Activated T-cell treated with anti-CD3 and anti-CD28 coated beads for 24 hours (primary cell): ENCODE measurements around the gene CCDC152.
"Not testable (repeated sequence)": the region's sequence is repeated elsewhere in the genome, so short reads cannot be mapped to it uniquely, and the experiment has no call there.

ENCODE experiments used
- DNase-seq: peaks from one replicate; pipeline ENCODE4 v3.0.0-alpha.2; 2020; ENCODE audit warnings: low read depth

CCDC152 gene

DNA sequence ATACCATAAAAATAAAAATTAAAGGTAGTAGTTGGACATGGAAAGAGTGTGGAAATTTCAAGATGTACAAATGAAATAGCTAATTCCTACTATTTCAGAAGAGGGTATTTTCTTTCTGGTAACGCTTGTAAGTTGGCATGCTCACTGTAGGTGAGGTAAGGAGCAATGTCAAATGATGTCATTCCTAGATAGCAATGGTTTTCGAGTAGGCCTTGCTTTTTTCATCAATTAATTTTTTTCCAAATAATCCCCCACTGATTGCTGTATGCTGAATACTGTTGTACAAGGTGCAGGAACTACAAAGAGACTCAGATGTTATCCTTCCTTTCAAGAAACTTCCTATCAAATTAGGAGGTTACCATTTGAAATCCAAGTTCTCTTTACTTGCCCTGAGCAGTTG lies 56.0 kb downstream of the CCDC152 start:
- DNase-seq, result no peak

DNA sequence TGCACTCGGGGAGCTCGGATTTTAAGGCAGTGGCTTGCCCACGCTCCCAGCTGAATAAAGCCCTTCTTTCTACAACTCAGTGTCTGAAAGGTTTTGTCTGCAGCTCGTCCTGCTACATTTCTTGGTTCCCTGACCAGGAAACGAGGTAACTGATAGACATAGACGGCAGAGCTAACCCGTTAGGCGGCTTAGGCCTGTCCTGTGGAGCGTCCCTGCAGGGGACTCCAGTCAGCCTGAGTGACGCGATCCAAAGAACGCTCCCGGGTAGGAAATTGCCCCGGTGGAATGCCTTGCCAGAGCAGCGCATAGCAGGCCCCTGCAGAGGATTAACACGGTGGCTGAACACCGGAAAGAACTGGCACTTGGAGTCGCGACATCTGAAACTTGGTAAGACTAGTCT lies 56.9 kb downstream of the CCDC152 start:
- DNase-seq, result no peak

DNA sequence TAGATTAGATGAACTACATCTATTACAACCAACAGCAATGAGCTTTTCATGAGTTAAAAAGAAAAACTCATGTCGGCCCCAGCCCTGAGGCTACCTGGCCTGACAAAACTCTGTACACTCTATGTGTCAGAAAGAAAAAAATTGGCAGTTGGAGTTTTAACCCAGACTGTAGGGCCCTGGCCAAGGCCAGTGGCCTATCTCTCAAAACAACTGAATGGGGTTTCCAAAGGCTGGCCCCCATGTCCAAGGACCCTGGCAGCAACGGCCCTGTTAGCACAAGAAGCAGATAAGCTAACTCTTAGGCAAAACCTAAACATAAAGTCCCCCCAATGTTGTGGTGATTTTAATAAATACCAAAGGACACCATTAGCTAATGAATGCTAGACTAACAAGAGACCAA lies 59.9 kb downstream of the CCDC152 start:
- DNase-seq, result not testable (repeated sequence)

DNA sequence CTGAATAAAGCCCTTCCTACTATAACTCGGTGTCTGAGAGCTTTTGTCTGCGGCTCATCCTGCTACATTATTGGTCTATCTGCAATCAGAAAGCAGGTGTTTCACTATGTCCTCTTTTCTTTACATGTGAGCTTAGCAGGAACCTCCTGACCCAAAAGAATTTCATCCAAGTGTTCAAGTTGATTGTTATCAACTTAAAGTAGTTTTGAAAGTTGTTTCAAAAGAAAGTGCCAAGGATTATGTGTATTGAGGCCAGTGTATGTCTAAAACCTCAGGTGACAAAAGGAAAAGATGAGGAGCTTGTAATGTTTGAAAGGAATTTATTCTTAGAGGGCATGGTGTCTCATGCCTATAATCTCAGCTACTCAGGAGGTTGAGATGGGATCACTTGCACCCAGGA lies 63.1 kb downstream of the CCDC152 start:
- no peak for DNase-seq

DNA sequence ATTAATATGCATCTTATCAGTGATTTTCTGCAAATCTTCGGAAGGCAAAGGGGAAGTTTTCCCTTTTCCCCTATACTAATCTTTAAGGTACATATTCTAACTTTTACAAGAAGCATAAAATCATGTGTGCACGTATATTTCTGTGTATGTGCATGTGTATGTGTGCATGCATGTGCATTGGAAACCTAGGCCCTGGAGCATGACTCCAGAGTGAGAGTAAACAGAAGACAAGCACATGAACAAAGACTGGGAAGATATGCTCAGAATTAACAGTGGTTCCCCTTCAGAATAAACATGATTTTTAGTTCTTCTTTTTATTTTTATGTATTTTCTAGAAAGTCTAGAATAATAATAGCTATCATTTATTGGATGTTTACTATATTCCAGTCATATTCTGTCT lies 65.9 kb downstream of the CCDC152 start:
- no peak for DNase-seq

DNA sequence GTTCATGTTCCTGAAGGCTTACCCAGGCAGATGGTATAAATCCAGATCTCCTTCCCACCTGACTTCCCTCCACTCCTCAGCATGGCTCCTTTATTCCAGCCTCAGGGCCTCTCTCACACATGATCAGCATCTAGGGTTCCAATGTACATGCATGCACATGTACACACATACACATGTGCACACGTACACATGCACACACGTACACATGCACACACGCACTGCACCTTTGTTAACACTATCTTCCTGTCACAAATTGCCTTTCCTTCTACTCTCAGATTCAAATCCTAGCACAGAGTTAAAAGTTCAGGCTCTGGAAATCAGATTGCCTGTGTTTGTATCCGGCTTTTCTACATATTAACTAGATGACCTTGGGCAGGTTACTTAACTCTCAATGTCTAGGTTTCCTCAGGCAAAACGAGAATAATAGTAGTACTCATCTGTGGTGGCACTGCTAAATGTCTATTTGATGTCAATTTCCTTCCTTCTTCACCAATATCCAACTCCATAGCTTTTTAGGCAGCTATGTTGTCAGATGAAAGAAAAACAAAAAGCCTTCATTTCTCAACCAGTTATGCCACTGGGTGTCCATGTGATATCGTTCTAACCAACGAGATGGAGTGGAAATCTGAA lies 67.8 kb downstream of the CCDC152 start:
- DNase-seq, result no peak

DNA sequence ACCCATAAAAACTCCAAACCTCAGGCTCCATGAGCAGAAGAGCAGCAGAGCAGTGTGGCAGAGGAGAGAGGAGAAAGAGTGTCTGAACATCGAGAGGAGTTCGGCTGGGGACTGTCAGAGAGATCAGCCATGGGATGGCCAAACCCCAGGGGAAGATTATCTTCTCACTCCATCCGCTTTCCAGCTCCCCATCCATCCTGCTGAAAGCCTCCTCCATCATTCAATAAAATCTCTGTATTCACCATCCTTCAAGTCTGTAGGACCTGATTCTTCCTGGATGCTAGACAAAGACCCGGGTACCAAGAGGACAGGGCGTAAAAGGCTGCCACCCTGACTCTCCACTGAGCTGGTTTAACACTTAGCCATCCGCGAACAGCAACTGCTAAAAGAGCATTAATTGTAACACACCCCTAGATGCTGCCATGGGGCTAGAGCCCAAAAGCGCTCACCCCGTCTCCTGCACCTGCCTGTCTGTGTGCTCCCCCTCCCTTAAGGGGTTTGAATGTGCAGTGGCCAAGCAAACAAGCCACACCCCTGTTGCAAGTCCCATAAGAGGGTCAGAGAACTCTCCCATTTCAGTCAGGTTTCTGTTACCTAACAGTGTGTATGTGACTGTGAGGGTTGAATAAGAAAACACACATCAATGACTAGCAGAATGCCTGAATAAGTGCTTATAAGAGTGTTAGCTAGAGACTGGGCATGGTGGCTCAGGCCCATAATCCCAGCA lies 69.0 kb downstream of the CCDC152 start:
- no peak for DNase-seq

DNA sequence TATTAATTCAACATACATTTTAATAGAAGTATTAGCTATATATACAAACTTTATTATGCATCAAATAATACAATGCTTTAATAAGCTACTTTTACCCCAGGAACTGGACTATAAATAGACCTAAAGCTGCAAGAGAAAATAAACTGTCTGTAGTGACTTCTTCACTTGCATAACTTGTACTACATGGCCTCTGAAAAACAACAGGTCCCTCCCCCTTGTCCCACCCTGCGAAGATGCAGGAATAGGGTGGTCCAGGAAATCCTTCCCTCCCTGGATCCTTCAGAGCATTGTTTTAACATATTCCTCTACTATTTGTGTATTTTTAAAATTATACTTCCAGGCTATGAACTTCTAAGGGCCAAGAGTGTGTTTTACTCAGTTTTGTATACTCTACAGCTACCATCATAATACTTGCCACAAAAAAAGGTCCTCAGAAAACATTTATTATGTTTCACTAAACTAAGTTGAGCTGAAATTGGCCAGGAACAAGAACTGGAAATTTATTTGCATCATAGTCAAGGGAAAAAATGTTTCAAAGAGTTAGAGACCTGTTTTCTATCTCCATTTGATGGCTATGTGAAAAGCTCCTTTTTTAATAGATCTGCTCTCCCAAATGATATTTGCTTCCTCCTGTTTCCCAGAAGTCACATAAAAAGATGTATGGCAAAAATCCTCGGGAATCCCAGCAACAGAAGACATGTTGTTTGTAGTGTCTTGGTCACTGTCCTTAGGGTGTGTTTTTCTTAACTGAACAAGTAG lies 70.3 kb downstream of the CCDC152 start:
- no peak for DNase-seq

DNA sequence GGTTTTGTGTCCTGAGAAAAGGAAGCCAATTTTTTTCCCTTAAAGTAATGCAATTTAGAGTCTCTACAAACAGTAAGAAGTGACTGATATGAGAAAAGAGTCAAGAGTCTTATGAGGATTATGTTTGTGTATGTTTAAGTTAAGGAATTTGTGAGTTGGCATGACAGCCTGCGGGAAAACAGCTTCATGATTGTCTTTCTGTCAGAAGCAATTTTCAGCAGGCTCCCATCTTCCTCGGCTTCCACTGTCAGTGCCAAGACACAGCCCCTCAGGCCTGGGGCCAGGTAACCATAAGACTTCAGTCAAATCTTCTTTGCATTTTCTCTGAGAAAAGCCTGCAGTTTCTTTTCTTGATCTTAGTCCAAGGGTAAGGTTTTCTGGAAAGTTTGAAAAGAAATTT lies 72.1 kb downstream of the CCDC152 start:
- DNase-seq, result no peak

DNA sequence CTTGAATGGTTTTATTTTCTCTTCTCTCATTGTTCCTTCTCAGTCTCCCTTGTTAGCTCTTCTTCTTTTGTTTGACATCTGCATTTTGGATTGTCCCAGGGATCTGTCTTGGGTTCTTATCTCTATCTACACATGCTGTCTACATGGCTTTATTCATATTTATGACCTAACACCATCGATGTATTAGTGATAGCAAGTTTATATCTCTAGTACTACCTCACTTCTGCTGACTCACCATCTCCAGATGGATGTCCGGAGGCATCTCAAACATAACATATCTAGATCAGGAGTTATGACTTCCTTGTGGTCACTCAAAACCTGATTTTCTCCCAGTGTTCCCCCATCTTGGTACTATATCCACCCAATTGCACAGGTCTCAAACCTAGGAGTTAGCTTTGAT lies 74.3 kb downstream of the CCDC152 start:
- DNase-seq, result no peak

DNA sequence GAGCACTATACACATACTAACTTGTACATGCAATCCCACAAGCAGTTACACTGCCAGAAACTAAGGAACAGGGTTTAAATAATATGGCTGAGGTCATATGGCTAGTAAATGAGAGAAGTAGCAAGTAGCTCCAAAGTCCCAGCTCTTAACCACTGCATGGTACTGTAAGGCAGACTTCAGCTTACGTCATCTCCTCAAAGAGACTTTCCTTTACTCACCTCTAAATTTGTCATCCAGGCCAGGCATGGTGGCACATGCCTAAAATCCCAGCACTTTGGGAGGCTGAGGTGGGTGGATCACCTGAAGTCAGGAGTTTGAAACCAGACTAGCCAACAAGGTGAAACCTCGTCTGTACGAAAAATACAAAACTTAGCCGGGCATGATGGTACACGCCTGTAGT lies 75.4 kb downstream of the CCDC152 start:
- no peak for DNase-seq

DNA sequence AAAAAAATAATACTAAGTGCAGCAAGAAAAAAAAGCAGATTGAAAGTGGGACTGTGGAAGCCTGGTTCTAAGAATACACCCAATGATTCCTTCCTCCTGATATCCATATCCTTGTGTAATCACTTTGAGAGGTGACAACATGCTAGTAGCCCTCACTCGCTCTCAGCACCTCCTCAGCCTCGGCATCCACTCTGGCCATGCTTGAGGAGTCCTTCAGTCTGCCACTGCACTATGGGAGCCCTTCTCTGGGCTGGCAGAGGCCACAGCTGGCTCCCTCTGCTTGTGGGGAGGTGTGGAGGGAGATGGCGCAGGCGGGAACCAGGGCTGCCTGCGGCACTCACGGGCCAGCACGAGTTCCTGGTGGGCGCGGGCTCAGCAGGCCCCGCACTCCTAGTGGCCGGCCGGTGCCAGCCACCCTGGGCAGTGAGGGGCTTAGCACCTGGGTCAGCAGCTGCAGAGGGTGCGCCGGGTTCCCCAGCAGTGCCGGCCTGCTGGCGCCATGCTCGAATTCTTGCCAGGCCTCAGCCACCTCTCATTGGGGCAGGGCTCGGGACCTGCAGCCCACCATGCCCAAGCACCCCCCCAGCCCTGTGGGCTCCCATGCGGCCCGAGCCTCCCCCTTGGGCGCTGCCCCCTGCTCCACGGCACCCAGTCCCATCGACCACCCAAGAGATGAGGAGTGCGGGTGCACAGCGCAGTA lies 79.6 kb downstream of the CCDC152 start:
- no peak for DNase-seq

DNA sequence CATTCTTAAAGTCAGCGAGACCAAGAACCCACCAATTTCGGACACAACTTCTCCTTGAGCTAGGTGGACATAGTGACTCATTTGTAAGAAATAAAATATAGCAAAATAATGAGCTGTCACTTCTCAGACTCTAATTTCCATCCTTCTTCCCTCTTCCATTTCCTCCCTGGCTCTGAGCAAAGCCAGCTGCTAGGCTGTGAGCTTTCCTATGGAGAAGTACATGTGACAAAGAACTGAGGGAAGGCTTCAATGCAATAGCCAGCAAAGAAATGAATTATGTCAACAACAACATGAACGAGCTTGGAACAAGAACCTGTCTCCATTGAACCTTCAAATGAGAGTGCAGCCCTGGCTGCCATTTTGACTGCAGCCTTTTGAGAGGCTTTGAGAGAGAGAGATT lies 81.0 kb downstream of the CCDC152 start:
- no peak for DNase-seq

DNA sequence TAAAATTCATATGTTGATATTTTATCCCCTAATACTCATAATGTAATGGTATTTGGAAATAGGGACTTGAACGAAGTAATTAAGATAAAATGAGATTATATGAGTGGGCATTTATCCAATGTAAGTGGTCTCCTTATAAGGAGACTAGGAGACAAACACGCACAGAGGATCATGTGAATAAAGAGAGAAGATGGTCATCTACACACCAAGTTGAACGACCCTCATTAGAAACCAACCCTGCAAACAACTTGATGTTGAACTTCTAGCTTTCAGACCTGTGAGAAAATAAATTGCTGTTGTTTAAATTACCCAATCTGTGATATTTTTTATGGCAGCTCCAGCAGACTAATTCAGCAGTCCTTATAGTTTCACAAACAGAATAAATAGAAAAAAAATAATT lies 82.6 kb downstream of the CCDC152 start:
- DNase-seq, result no peak

DNA sequence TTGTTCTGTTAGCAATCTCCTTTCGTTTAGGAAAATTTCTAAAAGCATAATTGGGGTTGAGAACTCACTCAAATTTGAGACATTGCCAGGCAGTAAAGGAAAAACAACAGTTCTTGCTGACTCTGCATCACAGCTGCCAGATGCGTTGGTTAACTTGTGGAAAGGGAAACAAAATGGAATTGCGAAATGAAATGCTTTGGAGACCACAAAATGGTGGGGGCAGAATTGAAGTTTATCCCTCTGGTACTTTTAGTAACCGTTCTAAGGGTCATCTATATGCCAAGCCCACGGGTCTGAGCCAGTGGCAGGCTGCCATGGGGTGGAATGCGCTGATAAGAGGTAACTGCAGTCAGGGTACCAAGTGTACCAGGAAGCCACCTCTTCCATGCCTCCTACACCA lies 83.7 kb downstream of the CCDC152 start:
- no peak for DNase-seq

DNA sequence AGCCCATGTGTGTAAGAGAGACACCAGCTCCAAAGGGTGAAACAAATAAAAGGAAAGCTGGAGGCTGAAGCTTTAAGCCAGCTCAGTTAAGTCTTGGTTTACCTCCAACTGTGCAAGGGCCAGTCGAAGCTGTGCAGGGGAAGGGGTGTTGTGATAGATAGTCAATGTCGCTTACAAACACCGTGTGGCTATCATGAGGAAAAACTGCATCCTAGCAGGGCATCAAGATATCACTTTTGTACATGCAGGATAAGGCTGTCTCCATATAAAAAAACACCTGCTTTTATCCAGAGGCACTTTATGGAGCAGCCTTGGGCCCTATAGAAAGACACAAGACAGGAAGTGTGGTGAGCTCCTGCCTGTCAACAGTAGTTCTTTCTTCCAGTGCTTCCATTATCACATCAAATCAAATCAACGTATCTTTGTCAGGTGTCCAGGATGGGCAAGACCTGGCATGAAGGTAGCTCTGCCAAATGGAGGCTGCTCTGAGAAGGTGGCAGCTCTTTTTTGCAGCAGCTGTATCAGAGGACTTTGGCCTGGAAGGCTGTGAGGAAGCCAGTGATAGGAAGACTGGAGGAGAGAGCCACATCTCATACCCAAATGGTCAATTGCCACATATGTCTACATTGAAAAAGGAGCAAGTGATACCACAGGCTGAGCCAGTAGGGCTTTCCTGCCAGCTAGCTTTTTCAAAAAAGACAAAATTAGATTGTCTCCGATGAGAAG lies 84.4 kb downstream of the CCDC152 start:
- no peak for DNase-seq

DNA sequence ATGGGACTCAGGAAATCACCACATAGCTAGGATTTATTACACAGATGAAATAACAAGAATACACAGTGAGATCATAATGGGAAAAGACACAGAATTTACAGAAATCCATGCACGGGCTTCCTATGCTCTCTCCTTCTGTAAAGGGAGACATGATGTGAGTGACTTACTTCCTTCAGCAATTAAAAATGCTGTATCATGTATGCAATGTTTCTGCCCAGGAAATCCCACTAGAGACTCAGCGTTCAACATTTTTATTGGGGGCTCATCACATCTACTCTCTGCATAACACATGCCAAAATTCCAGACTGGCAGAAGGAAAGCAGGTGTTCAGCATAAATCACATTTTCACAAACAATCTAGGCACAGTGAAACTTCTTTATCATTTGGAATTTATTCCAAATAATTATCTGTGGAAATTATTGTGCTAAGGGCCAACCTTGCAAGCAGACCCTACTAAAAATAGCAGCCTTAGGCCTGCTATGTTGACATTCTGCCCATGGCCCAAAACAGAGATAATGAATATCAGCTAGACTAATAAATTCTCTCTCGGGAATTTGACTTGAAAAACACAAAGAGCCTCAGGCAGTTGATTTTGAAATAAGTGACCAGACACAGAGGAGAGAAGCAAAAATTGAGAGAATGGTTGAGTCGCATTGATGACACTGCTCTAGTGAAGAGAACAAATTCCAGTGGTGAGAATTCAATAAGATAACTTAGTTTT lies 86.5 kb downstream of the CCDC152 start:
- no peak for DNase-seq

DNA sequence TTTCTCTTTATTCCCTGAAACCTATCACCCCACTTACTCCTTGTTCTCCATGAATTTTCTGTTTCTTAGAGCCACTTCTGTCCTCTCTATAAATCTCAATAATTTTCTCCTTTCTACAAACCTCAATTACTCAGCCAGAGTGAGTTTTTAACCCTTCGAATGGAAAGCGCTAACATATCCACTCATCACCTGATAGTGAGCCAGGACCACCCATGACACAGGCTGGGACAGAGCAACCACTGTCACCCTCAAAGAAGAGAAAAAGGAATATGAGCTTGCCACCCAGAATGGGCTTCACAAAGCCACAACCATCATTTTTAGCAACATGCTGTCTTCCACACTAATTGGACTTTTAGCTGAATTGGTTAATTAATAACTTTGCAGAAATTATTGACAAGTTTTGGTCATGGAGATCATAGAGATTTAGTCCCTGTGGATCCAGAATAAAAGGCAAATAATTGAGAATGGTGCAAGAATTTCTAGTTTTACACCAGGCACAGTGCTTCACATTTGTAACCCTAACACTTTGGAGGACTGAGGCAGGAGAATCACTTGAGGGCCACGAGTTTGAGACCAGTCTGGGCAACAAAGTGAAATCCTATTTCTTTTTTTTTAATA lies 87.2 kb downstream of the CCDC152 start:
- no peak for DNase-seq

DNA sequence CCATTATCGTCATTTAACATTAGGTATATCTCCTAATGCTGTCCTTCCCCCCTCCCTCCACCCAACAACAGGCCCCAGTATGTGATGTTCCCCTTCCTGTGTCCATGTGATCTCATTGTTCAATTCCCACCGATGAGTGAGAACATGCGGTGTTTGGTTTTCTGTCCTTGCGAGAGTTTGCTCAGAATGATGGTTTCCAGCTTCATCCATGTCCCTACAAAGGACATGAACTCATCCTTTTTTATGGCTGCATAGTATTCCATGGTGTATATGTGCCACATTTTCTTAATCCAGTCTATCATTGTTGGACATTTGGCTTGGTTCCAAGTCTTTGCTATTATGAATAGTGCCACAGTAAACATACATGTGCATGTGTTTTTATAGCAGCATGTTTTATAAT lies 87.8 kb downstream of the CCDC152 start:
- DNase-seq, result not testable (repeated sequence)

DNA sequence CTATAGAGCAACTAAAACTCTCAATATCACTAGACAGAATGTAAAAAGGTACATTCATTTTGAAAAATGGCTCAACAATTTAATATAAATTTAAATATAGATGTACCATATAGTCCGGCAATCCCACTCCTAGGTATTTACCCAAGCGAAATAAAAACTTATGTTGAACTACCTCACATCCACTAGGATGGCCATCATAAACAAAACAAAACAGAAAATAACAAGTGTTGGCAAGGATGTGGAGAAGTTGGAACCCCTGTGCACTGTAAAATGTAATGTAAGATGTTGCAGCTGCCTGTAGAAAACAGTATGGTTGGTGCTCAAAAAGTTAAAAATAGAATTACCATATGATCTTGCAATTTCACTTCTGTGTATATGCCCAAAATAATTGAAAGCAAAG lies 91.9 kb downstream of the CCDC152 start:
- no peak for DNase-seq

DNA sequence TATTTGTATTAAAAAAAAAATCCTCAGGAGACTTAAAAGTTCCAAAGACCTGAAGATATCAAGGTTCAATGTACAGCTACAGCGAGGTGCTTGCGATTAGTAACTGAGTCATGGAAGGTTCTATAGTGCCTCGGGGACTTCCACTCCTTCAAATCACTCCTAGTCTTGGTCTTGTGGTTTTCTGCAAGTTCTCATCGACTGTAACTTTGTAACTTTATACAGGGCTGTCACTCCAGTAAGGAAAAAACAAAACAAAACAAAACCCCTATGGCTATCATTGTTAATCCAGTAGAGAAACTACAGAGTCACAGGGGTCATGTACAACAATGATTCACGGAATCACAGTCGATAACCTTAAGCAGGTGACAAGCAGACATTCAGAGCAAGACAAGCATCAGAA lies 94.9 kb downstream of the CCDC152 start:
- no peak for DNase-seq
